K562 (cell line): Measurements from ENCODE around the gene CTF1. TPM values are rescaled to one million over a fixed set of nuclear protein-coding genes. Genes with fewer than 3 reads are reported as not detected.

Experiments
- ATAC-seq: fragments of 200-7000 bp; cut with Tn5 transposase; 3 replicates; pipeline ENCODE4 v1.9.1; 2020; ENCODE audit warnings: moderate library complexity
- BruUV-seq: library from RNA; stranded (reverse); fragments of 400-500 nt; replicated peaks from 2 replicates; lab custom pipeline; 2021; lab: Mats Ljungman, UMichigan
- CTCF ChIA-PET: fragments of 300-600 bp; formaldehyde crosslinking; extraction: SDS; loops from one replicate; lab custom pipeline; 2021; ENCODE audit warnings: low intra/inter-chr PET ratio; lab: Yijun Ruan, JAX
- POLR2A ChIA-PET: fragments of 300-600, 350-650 bp; sonication (Branson Sonifier 250); formaldehyde crosslinking; extraction: SDS; loops from one replicate; lab custom pipeline; 2021; ENCODE audit warnings: antibody characterized with exemption, inconsistent platforms; lab: Yijun Ruan, JAX
- DNase-seq, 4 experiments: peaks; one replicate each; pipeline versions ENCODE4 v3.0.0 to v3.0.0-alpha.2; 2011 to 2018; ENCODE audit warnings: low spot score in 3 of 4, mixed read lengths in 3 of 4; ENCODE audit errors: extremely low read depth in 1 of 4
- FAIRE-seq: peaks from 2 replicates; lab custom pipeline; 2011; peaks lifted over from hg19 to GRCh38; lab: Jason Lieb, UNC
- H2AFZ ChIP-seq: 2 replicates; pipeline ENCODE4 v1.6.0; 2011; ENCODE audit warnings: low read depth, low read length, control low read depth, inconsistent platforms
- H3K27ac ChIP-seq: fragments of 200-600 bp; 3 replicates; pipeline ENCODE4 v1.8.0; 2011; ENCODE audit warnings: low read depth, mild to moderate bottlenecking, control low read depth, inconsistent platforms, low read length, moderate library complexity, mixed read lengths; ENCODE audit errors: extremely low read depth
- H3K27me3 ChIP-seq, 2 experiments: fragments of 300-600 bp in 1 of 2; 2 replicates in 1 of 2; 3 replicates in 1 of 2; pipeline versions ENCODE4 v1.6.0 to v1.8.0; 2011; ENCODE audit warnings: inconsistent platforms in 2 of 2, low read length in 2 of 2, mild to moderate bottlenecking in 1 of 2, mixed read lengths in 1 of 2, moderate library complexity in 1 of 2; ENCODE audit not compliant: control insufficient read depth in 2 of 2, insufficient read depth in 2 of 2
- H3K36me3 ChIP-seq: fragments of 300-600 bp; 3 replicates; pipeline ENCODE4 v1.8.0; 2011; ENCODE audit warnings: mild to moderate bottlenecking, low read length, inconsistent platforms; ENCODE audit not compliant: control insufficient read depth, insufficient read depth
- H3K4me1 ChIP-seq, 2 experiments: fragments of 200-600 bp in 1 of 2; replicated peaks in 1 of 2; 2 replicates in 1 of 2; 3 replicates in 1 of 2; pipeline versions ENCODE4 v1.5.1 to v1.8.0; 2011; ENCODE audit warnings: inconsistent platforms in 2 of 2, low read length in 2 of 2, mild to moderate bottlenecking in 1 of 2, mixed read lengths in 1 of 2, moderate library complexity in 1 of 2; ENCODE audit not compliant: control insufficient read depth in 2 of 2, insufficient read depth in 2 of 2
- H3K4me2 ChIP-seq: 2 replicates; pipeline ENCODE4 v1.6.1; 2011; ENCODE audit warnings: low read length, control low read depth, inconsistent platforms, mixed read lengths; ENCODE audit not compliant: insufficient read depth
- H3K4me3 ChIP-seq: fragments of 200-600 bp; sonication (generic), shearing (Covaris generic); 2 replicates; pipeline ENCODE4 v1.5.1; 2016; ENCODE audit warnings: control low read depth, inconsistent platforms
- H3K79me2 ChIP-seq: fragments of 200-600 bp; 3 replicates; pipeline ENCODE4 v1.8.0; 2011; ENCODE audit warnings: low read length, inconsistent platforms; ENCODE audit not compliant: control insufficient read depth, insufficient read depth
- H3K9ac ChIP-seq, 2 experiments: 2 replicates each; pipeline versions ENCODE4 v1.6.0 to v1.6.1; 2011; ENCODE audit warnings: low read depth in 2 of 2, low read length in 2 of 2, control low read depth in 1 of 2, inconsistent platforms in 1 of 2, mild to moderate bottlenecking in 1 of 2, mixed read lengths in 1 of 2; ENCODE audit not compliant: insufficient read depth in 1 of 2
- H3K9me1 ChIP-seq: one replicate; pipeline ENCODE4 v1.6.0; 2011; ENCODE audit warnings: inconsistent platforms, mild to moderate bottlenecking, low read length, moderate library complexity; ENCODE audit not compliant: control insufficient read depth, insufficient read depth
- H3K9me3 ChIP-seq: replicated peaks from 2 replicates; pipeline ENCODE4 v1.5.1; 2011; ENCODE audit warnings: low read depth, low read length, inconsistent platforms; ENCODE audit not compliant: control insufficient read depth, insufficient read depth
- H4K20me1 ChIP-seq: replicated peaks from 2 replicates; pipeline ENCODE4 v1.6.1; 2011; ENCODE audit warnings: low read length, inconsistent platforms, mixed read lengths; ENCODE audit not compliant: control insufficient read depth, insufficient read depth
- HNRNPK ChIP-seq: fragments of 200-400 bp; formaldehyde crosslinking; IDR thresholded peaks from one replicate; pipeline ENCODE4 v1.6.1; 2018; ENCODE audit warnings: mild to moderate bottlenecking, low read depth, low read length; ENCODE audit not compliant: poor library complexity, severe bottlenecking
- KDM1A ChIP-seq, 2 experiments: fragments of 450-650 bp; IDR thresholded peaks; 2 replicates each; pipeline ENCODE4 v1.6.1; 2016; ENCODE audit warnings: mild to moderate bottlenecking in 2 of 2
- NCOA1 ChIP-seq: fragments of 450-650 bp; IDR thresholded peaks from 2 replicates; pipeline ENCODE4 v1.6.1; 2016; ENCODE audit warnings: low read depth
- NR3C1 ChIP-seq: sonication (generic); formaldehyde crosslinking; IDR thresholded peaks from 2 replicates; pipeline ENCODE4 v1.8.1; 2022; ENCODE audit warnings: missing genetic modification reagents
- PCBP1 ChIP-seq: fragments of 200-400 bp; formaldehyde crosslinking; IDR thresholded peaks from 2 replicates; pipeline ENCODE4 v1.6.1; 2018; ENCODE audit warnings: mild to moderate bottlenecking, low read depth, low read length; ENCODE audit not compliant: poor library complexity, severe bottlenecking
- SIN3A ChIP-seq, 2 experiments: fragments of 150-350 bp in 1 of 2; IDR thresholded peaks; 2 replicates each; pipeline ENCODE4 v1.6.1; 2011 to 2016; ENCODE audit warnings: borderline replicate concordance in 2 of 2, low read depth in 2 of 2, low read length in 2 of 2, mild to moderate bottlenecking in 2 of 2, moderate library complexity in 2 of 2; ENCODE audit not compliant: control insufficient read depth in 1 of 2
- TARDBP ChIP-seq: fragments of 450-650 bp; IDR thresholded peaks from 2 replicates; pipeline ENCODE4 v1.6.1; 2016
- ZBTB7A ChIP-seq: IDR thresholded peaks from 2 replicates; pipeline ENCODE4 v1.6.1; 2011; ENCODE audit warnings: low read depth, mild to moderate bottlenecking, low read length, moderate library complexity, borderline replicate concordance; ENCODE audit not compliant: control insufficient read depth
- ZNF263 ChIP-seq: sonication (generic); formaldehyde crosslinking; IDR thresholded peaks from 2 replicates; pipeline ENCODE4 v1.8.0; 2022; ENCODE audit warnings: mild to moderate bottlenecking, missing genetic modification reagents, borderline replicate concordance
- ZNF766 ChIP-seq: fragments of 200-800 bp; sonication (Bioruptor generic); conservative IDR thresholded peaks from 2 replicates; pipeline ENCODE4 v1.6.1; 2016; ENCODE audit warnings: missing genetic modification characterization, missing compliant biosample characterization
- ZNF778 ChIP-seq: fragments of 450-650 bp; formaldehyde crosslinking; IDR thresholded peaks from 2 replicates; pipeline ENCODE4 v1.4.0; 2020; ENCODE audit warnings: mild to moderate bottlenecking, moderate library complexity
- WGBS: fragments of 100-300 bp; shearing (Covaris generic); methylation state at CpG from one replicate; pipeline ENCODE4 v1.1.6; 2016; ENCODE audit warnings: low coverage, mixed read lengths; ENCODE audit not compliant: insufficient coverage; ENCODE audit errors: missing lambda C conversion rate; 5-methylcytosine and 5-hydroxymethylcytosine counted together
- in situ Hi-C: fragments of 300-500 bp; cut with MboI; formaldehyde crosslinking; loops from 4 replicates; pipeline ENCODE4 v1.15.0; 2018; ENCODE audit warnings: inconsistent platforms, mixed read lengths
- intact Hi-C: fragments of 100-400 bp; cut with micrococcal nuclease; formaldehyde crosslinking; loops from 2 replicates; pipeline ENCODE4 v1.14.2; 2022
- polyA plus RNA-seq, 8 experiments: library from polyadenylated mRNA; depleted of rRNA in 4 of 8; stranded (reverse) in 5 of 8; unstranded in 3 of 8; fragments of >200 nt; fragmentation: Nextera tagmentation in 2 of 8; fragmentation: Illumina TruSeq in 1 of 8; extraction: Ambion mirVana in 2 of 8; extraction: Trizol in 1 of 8; gene quantifications; 2 replicates each; pipeline versions ENCODE4 v1.2.1 to v1.2.3, GENCODE V29; 2011 to 2014; ENCODE audit warnings: inconsistent platforms in 1 of 8, missing spikeins in 1 of 8
- total RNA-seq, 7 experiments: library from RNA; depleted of rRNA in 6 of 7; stranded (reverse); fragments of >200 nt in 6 of 7; fragmentation: Illumina TruSeq in 2 of 7; extraction: Trizol in 2 of 7; gene quantifications; 2 replicates each; pipeline versions ENCODE4 v1.2.1 to v1.2.3, GENCODE V29; 2011 to 2021; ENCODE audit warnings: low replicate concordance in 1 of 7
- TF ChIP-seq, protein P1 (sequence below): fragments of 250-450 bp; sonication (Bioruptor Pico); IDR thresholded peaks from 2 replicates; pipeline ENCODE4 v1.5.0; 2021; ENCODE audit warnings: mild to moderate bottlenecking, borderline replicate concordance
- TF ChIP-seq, protein P2 (sequence below): fragments of 450-650 bp; formaldehyde crosslinking; IDR thresholded peaks from 2 replicates; pipeline ENCODE4 v1.4.0; 2020; ENCODE audit warnings: mild to moderate bottlenecking
- TF ChIP-seq, protein P3 (sequence below): fragments of 200-800 bp; sonication (Bioruptor generic); IDR thresholded peaks from 2 replicates; pipeline ENCODE4 v1.6.1; 2017; ENCODE audit warnings: missing genetic modification characterization, missing compliant biosample characterization

CTF1 gene
- total and polyA plus RNA-seq, 9 of the 15 experiments (the other 6 are each of a cell fraction or from before 2014, with no cell fraction given) = 0.24 to 2.5 (median 0.44) TPM

DNA sequence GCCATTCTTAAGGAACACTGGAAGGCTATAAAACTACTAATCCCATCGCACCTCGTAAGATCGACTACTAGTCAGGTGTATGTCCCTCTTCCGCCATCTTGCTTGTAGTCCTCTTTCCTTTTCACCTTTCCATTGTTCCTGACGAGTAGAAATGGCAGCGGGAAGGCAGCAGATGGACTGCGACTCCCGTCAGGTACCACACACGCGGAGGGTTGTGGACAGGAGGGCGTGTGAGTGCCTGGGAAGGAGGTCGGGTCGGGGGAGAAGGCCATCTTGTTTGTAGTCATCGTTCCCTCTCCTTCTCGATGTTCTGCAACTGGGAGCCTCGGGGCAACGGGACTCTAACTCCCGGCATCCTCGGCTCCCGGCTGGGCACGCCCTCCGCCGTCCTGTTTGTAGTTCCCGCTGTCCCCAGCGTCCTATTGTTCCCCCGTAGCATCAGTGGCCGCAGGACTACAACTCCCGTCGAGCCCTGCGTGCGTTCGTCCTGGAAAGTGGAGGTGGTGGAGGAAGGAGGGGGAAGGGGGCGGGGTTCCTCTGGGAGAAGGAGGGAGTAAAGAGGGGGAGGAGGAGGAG is 26.6 kb downstream of the CTF1 start (continued):
- TF ChIP-seq ZNF778 (CRISPR knock-in tag) (no peak), TARDBP (no peak), ZNF766 (CRISPR knock-in tag) (peak; percentile 84; the same call in 1 of the 2 replicates)
- TF ChIP-seq, all 486 proteins: peak for 148

DNA sequence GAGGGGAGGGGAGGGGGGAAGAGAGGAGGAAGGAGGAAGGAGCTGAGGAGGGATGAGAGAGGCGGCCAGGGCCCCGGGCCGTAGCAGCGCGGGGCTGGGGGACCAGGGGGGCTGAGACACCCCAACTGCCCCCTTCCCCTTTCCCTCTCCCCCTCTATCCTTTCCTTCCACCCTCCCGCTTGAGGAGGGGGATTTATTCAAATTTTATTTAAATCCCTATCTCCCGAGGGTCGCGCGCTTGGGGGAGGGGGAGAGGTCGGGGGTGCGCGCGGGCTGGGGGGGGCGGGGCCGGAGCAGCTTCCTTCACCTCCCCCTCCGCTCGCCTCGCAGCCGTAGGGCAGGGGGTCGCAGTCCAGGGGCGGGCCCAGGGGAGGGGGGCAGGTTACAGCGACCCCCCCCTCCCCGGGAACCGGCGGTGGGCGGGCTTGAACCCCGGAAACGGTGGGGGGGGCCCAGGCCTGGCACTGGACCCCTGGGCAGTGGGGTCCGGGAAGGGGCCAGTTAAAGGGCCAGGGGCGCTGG is 27.2 kb downstream of the CTF1 start, which contains the start of gene FBXL19:
FBXL19 (plus strand) TSS at position 19 of the 522 bp plus-strand sequence. CDS start 2,183 bp downstream, outside the sequence.
- no CpG with 5 or more reads among the region's 31 CpGs for WGBS
- peak within 1 kb of the TSS; percentile 100 for H3K27ac ChIP-seq
- peaks cover 3% of the 10 kb centered on the region; the same call in 1 of the 2 replicates for H4K20me1 ChIP-seq
- no peak for DNase-seq
- FAIRE-seq = no peak
- POLR2A ChIA-PET = interaction anchor here (1.5 kb wide), 1 partner anchor 256 kb away, joined by 5 read pairs; the partner anchor contains the start of gene FUS
- H3K79me2 ChIP-seq = peaks cover 17% of the 10 kb centered on the region
- CTCF ChIA-PET = no interaction called here
- peaks cover 3 to 52% of the 10 kb centered on the region in 2 experiments; a peak in 4 of 5 replicates for H3K4me1 ChIP-seq
- peaks cover 34% of the 10 kb centered on the region; the same call in 2 of the 3 replicates for H3K36me3 ChIP-seq
- peak within 1 kb of the TSS; percentile 85 for H3K4me3 ChIP-seq
- in situ Hi-C loops = loop anchor here (5.0 kb wide), 1 partner anchor 76 kb away; no protein-coding TSS in a partner anchor
- peak within 1 kb of the TSS; percentile 93 to 99 for H3K9ac ChIP-seq
- H3K27me3 ChIP-seq = no peaks in the 10 kb centered on the region; a peak in 1 of 5 replicates
- H3K9me3 ChIP-seq = no peaks in the 10 kb centered on the region
- intact Hi-C loops = loop anchor here (2.0 to 5.0 kb wide), 4 partner anchors 46 to 266 kb away; partner anchors contain the start of genes CFAP119, FBRS and RNF40
- H3K9me1 ChIP-seq = peaks cover 3% of the 10 kb centered on the region
- H2AFZ ChIP-seq = peak within 1 kb of the TSS; percentile 100
- no peak for ATAC-seq
- BruUV-seq = no TSS peak
- peak within 1 kb of the TSS; percentile 100 for H3K4me2 ChIP-seq
- TF ChIP-seq HNRNPK = peak; percentile 68
- TF ChIP-seq SIN3A (IDR thresholded peaks at IDR 0.05; ENCODE audit: borderline replicate concordance in 2 of 2, control insufficient read depth in 1 of 2, low read depth in 2 of 2, low read length in 2 of 2) = peak in 1 of 2 experiments; percentile 36; a peak in 1 of 4 replicates
- TF ChIP-seq, protein P1, sequence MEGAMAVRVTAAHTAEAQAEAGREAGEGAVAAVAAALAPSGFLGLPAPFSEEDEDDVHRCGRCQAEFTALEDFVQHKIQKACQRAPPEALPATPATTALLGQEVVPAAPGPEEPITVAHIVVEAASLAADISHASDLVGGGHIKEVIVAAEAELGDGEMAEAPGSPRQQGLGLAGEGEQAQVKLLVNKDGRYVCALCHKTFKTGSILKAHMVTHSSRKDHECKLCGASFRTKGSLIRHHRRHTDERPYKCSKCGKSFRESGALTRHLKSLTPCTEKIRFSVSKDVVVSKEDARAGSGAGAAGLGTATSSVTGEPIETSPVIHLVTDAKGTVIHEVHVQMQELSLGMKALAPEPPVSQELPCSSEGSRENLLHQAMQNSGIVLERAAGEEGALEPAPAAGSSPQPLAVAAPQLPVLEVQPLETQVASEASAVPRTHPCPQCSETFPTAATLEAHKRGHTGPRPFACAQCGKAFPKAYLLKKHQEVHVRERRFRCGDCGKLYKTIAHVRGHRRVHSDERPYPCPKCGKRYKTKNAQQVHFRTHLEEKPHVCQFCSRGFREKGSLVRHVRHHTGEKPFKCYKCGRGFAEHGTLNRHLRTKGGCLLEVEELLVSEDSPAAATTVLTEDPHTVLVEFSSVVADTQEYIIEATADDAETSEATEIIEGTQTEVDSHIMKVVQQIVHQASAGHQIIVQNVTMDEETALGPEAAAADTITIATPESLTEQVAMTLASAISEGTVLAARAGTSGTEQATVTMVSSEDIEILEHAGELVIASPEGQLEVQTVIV (CRISPR knock-in tag) = no peak
- TF ChIP-seq, protein P2, sequence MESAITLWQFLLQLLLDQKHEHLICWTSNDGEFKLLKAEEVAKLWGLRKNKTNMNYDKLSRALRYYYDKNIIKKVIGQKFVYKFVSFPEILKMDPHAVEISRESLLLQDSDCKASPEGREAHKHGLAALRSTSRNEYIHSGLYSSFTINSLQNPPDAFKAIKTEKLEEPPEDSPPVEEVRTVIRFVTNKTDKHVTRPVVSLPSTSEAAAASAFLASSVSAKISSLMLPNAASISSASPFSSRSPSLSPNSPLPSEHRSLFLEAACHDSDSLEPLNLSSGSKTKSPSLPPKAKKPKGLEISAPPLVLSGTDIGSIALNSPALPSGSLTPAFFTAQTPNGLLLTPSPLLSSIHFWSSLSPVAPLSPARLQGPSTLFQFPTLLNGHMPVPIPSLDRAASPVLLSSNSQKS (CRISPR knock-in tag) = no peak
- peak in 1 of 2 experiments; percentile 79; a peak in 2 of 4 replicates for TF ChIP-seq KDM1A (IDR thresholded peaks at IDR 0.05)
- TF ChIP-seq, protein P3, sequence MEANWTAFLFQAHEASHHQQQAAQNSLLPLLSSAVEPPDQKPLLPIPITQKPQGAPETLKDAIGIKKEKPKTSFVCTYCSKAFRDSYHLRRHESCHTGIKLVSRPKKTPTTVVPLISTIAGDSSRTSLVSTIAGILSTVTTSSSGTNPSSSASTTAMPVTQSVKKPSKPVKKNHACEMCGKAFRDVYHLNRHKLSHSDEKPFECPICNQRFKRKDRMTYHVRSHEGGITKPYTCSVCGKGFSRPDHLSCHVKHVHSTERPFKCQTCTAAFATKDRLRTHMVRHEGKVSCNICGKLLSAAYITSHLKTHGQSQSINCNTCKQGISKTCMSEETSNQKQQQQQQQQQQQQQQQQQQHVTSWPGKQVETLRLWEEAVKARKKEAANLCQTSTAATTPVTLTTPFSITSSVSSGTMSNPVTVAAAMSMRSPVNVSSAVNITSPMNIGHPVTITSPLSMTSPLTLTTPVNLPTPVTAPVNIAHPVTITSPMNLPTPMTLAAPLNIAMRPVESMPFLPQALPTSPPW (CRISPR knock-in tag) = peak; percentile 95
- peak; percentile 98 for TF ChIP-seq ZNF263 (CRISPR knock-in tag)
- peak; percentile 95 for TF ChIP-seq PCBP1
- no peak for TF ChIP-seq NCOA1
- no peak for TF ChIP-seq NR3C1 (CRISPR knock-in tag)
- peak; percentile 79 for TF ChIP-seq ZBTB7A
